ENCODE measurements around the gene FLYWCH2. TPM values are rescaled to one million over a fixed set of nuclear protein-coding genes. Genes with fewer than 3 reads are reported as not detected.

Gene FLYWCH2
- total RNA-seq, 1 donor from 2014 or later: 27.9 TPM

DNA sequence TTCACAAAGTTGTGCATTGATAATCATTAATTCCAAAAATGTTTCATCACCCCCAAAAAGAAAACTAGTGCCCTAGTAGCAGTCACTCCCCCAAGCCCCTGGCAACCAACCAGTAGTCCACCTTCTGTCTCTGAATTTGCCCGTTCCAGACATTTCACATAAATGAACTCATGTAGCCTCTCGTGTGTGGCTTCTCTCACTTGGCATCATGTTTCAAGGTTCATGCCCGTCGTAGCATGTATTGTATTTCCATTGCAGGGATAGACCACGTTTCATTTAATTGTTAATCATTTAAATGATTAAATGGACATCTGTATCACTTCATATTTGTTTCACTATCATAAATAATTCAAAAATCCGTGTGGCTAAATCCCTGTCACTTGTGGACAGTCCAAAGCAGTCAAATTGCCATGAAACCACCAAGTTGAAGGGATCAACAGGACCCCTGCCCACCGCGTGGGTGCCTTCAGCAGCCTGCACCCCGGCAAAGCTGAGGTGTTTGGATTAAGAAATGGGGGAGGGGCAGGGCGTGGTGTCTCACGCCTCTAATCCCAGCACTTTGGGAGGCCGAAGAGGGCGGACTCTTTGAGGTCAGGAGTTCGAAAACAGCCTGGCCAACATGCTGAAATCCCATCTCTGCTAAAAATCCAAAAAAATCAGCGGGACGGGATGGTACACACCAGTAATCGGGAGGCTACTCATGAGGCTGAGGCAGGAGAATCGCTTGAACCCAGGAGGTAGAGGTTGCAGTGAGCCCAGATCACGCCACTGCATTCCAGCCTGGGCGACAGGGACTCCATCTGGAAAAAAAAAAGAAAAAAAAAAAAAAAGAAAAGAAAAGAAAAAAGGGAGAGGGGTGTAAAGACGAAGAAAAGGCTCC, 8.7 kb upstream of the FLYWCH2 start:
- intact Hi-C loops (cut with DNase I): loop anchor here (2.0 kb wide), 1 partner anchor 45 kb away; no protein-coding TSS in a partner anchor
- ATAC-seq (ENCODE audit: poor library complexity): peak; percentile 33
- DNase-seq: no peak

DNA sequence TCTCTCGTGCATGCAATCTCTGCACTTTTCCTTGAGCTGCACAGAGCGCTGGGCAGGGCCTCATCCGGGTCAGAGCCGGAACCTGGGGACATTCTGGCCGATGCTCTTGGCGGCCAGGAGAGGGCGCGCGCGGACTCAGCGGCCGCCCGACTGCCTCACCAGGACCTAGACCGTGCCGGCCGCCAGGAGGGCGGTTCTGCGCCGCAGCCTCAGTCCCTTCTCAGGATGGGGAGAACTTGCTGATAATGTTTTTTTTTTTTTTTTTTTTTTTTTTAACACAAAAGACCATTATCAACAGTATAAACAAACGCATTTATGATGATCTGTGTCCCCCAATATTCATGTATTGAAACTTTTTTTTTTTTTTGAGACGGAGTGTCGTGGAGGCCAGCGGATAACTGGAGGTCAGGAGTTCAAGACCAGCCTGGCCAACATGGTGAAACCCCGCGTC, 8.1 kb upstream of the FLYWCH2 start:
- DNase-seq: peak; percentile 90
- intact Hi-C loops (cut with DNase I): loop anchor here (2.0 kb wide), 1 partner anchor 44 kb away; no protein-coding TSS in a partner anchor
- peak; percentile 99 for ATAC-seq (ENCODE audit: poor library complexity)

DNA sequence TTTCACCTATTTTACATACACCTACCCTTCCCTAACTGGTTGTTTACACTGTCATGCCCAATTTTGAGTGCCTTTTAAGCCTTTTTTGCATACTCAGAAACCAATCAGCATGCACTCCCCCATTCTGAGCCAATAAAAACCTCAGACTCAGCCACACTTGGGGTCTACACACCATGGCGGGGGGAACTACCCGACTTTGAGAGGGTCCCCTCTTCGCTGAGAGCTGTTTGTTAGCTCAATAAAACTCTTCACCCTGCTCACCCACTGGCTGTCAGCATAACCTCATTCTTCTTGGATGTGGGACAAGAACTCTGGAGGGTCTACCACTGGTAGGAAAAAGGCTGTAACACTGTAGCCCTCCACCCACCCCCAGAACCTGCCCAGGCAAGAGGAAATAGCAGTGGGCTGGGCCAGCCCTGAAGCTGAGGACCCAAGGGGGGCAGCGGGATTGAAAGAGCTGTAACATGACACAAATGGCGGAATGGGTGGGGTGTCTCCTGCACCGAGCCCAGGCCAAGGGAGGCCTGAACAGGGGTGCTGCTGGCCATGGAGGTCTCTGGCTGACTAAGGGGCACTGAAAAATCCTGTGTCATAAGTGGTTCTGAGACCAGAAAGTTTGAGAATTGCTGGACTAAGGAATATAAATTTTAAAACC, 3.0 kb upstream of the FLYWCH2 start:
- intact Hi-C loops (cut with DNase I): no loop called here
- ATAC-seq (ENCODE audit: poor library complexity): no peak
- DNase-seq: no peak

DNA sequence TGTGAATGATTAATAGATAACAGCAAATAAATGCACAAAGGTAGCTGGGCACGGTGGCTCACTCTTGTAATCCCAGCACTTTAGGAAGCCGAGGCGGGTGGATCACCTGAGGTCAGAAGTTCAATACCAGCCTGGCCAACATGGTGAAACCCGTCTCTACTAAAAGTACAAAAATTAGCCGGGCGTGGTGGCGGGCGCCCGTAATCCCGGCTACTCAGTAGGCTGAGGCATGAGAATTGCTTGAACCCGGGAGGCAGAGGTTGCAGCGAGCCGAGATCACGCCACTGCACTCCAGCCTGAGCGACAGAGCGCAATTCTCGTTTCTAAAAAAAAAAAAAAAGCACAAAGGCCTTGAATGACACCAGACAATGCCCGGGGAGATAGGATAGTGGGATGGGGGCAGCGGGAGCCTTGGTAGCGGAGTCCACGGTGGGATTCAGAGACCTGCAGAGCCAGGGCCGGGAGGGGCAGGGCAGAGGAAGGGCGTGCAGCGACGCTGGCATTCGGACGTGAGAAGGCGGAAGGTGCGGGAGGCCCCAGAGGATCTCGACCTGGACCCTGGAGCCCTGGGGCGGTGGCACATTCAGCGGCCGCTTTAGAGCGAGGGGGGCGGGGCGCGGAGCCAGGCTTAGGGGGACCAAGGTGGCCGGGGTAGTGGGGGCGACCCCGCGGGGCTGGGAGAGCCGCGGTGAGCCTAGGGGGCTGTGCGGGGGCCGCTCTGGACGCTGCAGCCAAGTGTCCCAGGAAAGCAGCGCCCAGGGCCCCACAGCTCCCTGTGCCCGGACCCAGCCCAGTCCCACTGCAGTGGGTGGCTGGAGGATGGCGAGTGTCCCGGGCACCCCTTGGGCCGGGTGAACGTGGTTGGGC, 999 bp upstream of the FLYWCH2 start:
- ATAC-seq (ENCODE audit: poor library complexity): peak; percentile 23
- DNase-seq: peak; percentile 71
- intact Hi-C loops (cut with DNase I): loop anchor here (2.0 kb wide), 1 partner anchor 23 kb away; no protein-coding TSS in a partner anchor

DNA sequence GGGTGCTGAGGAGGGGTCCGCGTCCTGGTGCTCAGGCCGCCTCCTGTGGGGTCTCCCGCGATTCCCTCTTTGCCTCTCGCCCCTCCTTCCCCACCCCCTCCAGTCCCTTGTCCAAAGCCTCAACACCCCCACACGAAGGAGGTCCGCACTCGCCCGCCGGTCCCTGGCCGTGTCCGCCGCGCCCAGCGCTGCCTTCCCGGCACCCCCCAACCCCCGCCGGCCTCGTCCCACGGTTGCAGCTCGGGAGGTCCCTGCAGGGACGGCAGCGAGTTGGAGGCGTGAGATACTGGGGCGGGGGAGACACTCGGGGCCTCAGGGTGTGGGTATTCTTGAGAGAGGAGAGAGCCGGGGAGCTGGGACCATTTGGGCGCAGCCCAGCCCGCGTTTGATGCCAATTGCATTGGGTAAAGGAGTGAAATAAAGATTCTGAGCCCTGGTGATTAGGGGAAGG, 468 bp downstream of the FLYWCH2 start:
- ATAC-seq (ENCODE audit: poor library complexity): peak; percentile 22
- intact Hi-C loops (cut with DNase I): loop anchor here (2.0 kb wide), 1 partner anchor 21 kb away; no protein-coding TSS in a partner anchor
- DNase-seq: peak; percentile 55

DNA sequence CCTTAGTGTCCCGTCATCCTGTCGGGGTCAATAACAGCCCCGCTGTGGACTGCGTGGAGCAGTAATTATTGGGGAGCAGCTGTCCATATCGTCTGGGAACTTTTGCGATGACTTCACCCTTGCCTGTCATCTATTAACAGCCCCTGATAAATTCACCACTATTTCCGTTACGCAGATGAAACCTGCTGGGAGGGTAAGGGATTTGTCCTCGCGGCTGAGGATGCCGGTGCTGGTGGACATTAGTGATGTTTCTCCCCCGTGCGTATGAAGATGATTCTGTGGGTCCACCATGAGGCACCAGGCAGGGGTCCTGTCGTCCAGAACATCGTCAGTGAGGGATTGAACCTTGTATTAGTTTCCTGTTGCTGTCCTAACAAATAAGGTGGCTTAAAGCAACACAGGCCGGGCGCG, 1.0 kb downstream of the FLYWCH2 start:
- DNase-seq: no peak
- intact Hi-C loops (cut with DNase I): no loop called here
- ATAC-seq (ENCODE audit: poor library complexity): no peak

DNA sequence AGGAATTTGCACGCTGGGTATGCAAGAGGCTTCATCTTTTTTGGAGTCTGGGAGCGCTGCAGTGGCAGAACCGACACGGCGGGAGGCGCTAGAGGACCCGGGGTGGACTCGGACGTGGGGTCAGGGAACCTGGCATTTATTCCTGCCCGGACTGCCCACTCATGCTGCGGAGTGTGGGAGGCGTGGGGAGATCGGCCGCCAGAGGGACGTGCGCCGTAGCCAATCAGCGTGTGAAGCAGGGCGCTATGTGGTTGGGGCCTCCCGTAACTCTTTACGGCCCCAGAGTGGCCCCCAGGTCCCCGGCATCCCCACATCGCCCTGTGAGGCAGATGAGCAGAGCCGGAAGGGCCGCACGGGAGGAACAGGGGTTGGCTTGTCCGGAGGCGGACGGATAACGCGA, 11.2 kb downstream of the FLYWCH2 start:
- intact Hi-C loops (cut with DNase I): no loop called here
- DNase-seq: no peak
- ATAC-seq (ENCODE audit: poor library complexity): no peak

DNA sequence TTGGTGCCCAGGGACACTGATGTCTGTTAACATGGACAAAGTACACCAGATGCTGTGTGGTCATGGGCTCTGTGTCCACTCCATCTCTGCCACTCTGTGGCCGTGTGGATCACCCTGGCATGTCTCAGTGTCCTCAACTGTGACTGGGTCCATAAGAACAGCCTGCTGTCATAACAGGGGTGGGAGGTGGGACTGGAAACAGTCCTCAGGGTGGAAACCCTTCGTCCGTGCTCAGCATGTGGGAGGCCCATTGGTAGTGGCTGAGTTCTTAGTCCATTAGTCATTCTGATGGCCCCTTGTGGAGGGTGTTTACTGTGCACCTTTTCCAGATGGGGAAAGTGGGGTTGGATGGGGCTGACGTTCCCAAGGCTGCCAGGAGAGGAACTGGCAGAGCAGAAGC, 12.8 kb downstream of the FLYWCH2 start:
- DNase-seq (no peak), ATAC-seq (ENCODE audit: poor library complexity) (no peak)
- intact Hi-C loops (cut with DNase I): no loop called here

DNA sequence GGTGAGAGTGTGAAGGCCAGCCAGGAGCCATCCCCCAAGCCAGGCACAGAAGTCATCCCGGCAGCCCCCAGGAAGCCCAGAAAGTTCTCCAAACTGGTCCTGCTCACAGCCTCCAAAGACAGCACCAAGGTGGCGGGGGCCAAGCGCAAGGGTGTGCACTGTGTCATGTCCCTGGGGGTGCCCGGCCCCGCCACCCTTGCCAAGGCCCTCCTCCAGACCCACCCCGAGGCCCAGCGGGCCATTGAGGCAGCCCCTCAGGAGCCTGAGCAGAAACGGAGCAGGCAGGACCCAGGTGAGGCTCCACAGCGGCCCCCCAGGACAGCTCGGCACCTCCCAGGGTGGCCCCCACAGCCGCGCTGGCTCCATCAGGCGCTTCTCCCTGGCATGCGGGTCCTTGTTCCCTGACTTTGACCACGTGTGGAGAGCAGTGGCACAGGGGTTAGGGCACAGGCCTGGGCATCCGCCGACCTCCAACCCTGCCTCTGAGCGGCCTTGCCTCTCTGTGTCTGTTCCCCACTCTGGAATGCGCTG, 13.5 kb downstream of the FLYWCH2 start:
- ATAC-seq (ENCODE audit: poor library complexity) (no peak), DNase-seq (no peak)
- intact Hi-C loops (cut with DNase I): no loop called here

DNA sequence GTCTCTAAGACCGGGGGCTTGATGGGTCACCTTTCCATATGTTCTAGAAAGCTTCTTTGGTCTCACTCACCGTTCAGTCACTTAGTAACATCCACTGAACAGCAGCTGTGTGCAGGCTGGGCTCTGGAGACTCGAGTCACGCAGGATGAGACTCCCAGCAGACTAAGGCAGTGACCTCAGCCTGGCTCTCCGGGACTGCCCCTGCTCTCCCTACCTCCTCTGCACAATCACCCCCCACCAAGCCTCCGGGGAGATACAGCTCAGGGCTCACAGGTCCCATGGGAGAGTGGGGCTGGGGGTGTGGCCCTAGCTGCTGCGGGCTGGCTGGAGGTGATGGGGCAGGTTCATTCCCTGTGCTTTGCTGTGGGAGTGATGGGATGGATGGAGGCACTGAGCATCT, 14.1 kb downstream of the FLYWCH2 start:
- ATAC-seq (ENCODE audit: poor library complexity) (no peak), DNase-seq (no peak)
- intact Hi-C loops (cut with DNase I): no loop called here

DNA sequence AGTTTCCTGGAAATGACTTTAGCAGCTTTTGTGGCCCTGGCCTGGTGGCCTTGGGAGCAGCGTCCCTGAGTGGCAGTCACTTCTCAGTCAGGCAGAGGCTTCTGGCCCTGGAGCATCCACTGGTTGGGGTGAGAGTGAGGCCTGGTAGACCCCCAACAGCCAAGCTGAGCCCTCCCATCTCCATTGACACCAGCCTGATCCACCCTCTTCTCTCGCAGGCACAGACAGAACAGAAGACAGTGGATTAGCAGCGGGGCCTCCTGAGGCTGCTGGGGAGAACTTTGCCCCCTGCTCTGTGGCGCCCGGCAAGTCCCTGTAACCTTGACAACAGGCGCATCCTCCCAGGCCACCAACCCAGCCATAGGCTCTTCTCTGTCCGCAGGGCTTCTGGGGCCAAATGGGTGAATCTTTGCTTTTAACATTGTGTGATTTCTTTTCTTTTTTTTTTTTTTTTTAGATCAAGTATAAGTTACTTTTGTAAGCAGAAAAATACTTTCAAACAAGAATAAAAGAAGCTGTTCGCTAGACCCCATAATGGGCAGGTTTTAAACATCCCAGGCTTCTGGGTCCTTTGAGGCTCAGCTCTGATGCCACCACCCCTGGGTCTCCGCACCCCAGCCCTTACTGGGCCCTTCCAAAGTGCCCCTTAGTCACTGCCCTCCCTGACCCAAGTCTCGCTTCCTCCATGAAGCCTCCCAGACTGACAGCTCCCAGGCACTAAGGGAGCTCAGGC, 16.0 kb downstream of the FLYWCH2 start:
- intact Hi-C loops (cut with DNase I): no loop called here

DNA sequence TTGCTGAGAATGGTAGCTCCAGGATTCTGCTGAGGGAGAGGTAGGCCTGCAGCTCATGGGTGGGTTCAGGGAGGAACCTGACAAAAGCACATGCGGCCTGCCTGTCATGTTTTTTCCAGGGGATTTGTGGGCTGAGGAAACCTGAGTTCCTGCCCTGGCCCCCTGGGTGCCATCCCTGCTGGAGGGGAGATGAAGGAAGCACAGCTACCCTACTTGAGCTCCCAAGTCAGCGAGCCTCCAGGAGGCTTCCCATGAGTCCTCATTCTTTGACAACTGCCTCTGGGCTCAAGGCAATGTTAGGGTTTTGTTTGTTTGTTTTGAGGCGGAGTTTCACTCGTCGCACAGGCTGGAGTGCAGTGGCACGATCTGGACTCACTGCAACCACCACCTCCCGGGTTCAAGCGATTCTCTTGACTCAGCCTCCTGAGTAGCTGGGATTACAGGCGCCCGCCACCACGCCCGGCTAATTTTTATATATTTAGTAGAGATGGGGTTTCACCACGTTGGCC, 16.6 kb downstream of the FLYWCH2 start:
- ATAC-seq (ENCODE audit: poor library complexity): no peak
- DNase-seq: no peak
- intact Hi-C loops (cut with DNase I): no loop called here

More for the DNA sequence above, 16.0 kb downstream of the FLYWCH2 start:
- no peak for ATAC-seq (ENCODE audit: poor library complexity)
- no peak for DNase-seq

DNA sequence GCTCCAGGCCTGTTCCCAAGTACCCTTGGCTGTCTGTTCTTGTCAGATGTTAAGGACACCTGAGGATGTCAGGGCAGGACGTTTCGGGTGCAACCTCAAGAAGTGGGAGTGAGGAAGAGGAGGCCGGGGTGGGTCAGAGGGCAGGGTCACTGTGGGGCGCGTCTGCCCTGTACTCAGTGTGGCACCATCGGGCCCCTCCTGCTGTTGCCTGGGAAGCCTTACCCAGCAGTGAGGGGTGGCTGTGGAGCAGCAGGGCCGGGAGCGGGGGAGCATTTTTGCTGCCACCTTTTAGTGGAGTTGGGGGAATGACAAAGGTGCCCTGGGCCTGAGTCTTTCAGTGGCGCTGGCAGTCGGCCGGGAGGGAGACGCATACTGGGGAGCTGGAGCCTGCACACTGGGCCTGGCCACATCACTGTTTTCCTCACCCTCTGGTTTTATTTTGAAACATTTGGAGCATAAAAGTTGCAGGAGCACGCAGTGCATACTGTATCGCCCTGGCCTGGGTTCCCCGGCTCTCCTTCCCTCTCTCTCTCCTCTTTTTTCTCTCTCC, 17.6 kb downstream of the FLYWCH2 start:
- intact Hi-C loops (cut with DNase I): no loop called here
- no peak for ATAC-seq (ENCODE audit: poor library complexity)
- no peak for DNase-seq

DNA sequence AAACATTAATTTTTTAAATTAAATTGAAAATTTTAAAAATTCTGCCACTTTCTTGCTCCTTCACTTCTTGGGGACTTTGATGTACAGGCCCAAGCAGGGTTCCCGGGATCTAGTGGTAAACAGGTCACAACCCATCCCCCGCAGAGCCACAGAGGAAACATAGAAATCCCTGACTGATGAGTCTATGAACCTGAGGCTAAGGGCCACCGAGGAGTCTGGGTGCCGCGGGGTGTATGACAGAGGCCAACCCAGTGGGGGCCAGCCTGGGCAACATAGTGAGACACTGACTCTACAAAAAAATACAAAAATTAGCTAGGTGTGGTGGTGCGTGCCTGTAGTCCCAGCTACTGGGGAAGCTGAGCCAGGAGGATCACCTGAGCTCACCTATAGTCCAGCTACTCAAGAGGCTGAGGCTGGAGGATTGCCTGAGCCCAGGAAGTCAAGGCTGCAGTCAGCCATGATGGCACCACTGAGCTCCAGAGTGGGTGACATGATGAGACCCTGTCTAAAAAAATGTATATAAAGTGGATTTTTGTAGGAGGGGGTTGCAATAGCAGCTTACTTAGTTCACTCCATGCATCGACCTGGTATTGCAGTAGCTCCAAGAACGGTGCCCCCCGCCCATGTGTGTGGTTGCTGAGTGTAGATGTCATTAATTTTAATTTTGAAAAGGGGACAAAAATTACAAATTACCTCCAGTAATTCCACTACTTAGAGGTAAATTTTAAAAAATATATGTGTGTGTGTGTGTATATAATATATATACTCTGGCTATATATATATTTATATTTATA, 19.5 kb downstream of the FLYWCH2 start:
- intact Hi-C loops (cut with DNase I): no loop called here
- ATAC-seq (ENCODE audit: poor library complexity): no peak
- DNase-seq: no peak

DNA sequence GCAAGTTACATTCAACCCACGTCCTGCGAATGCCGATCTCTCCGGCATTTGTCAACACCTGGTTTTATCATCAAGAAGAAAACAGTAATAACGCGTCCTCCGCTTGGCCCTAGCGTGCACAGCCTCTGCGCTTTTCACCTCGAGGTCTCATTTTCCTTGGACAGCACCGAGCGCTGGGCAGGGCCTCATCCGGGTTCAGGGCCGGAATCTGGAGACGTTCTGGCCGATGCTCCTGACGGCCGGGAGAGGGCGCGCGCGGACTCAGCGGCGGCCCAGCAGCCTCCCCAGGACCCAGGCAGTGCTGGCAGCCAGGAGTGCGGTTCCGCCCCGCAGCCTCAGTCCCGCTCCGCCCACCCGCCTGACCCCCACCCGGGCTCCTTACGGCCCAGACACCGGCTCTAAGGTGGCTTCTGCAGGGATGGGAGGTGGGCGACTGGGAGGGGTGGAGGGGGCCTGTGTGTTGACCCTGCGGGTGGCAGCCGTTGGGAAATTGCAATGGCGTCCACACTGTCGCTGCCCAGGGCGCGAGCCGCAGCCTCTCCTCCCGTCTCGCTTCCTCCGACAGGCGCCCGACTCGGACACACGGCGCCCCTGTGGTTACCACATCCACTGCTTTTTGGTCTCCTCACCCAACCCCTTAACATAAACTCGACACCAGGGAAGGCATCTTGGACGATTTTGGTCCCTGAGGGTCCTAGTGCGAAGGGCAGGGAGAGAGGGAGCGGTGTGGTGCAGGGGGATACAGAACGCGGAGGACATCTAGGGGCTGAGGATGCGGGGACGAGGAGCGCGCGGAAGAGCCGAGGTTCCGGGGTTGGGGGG, 21.3 kb downstream of the FLYWCH2 start:
- intact Hi-C loops (cut with DNase I): loop anchor here (2.0 kb wide), 1 partner anchor 22 kb away; the partner anchor contains the start of gene FLYWCH2
- DNase-seq (peak; percentile 91), ATAC-seq (ENCODE audit: poor library complexity) (peak; percentile 77)

DNA sequence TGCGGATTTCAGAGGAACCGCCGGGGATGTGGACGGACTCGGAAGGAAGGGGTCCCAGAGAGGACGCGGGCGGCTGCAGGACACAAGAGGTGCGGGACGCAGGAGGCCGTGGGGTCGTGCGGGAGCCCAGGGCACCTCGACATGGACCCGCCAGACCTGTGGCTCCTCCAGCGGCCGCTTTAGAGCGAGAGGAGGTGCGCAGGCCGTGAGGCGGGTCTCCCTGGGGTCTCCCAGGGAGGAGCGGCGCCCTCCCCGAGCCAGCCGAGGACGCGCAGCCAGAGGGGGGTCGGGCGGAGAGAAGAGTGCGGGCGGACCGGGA, 21.9 kb downstream of the FLYWCH2 start:
- DNase-seq (peak; percentile 59), ATAC-seq (ENCODE audit: poor library complexity) (peak; percentile 1)
- intact Hi-C loops (cut with DNase I): loop anchor here (2.0 kb wide), 1 partner anchor 22 kb away; the partner anchor contains the start of gene FLYWCH2
